BLaER1 (cell line): ENCODE results near the gene PTPRK.
"Not testable (repeated sequence)": the region's sequence is repeated elsewhere in the genome, so short reads cannot be mapped to it uniquely, and the experiment has no call there.

ENCODE experiments used
- H3K27ac ChIP-seq: shearing (Covaris generic); formaldehyde crosslinking; 2 replicates; pipeline ENCODE4 v1.8.1; 2022
- H3K27me3 ChIP-seq: shearing (Covaris generic); formaldehyde crosslinking; 2 replicates; pipeline ENCODE4 v1.8.1; 2022
- H3K36me3 ChIP-seq: shearing (Covaris generic); formaldehyde crosslinking; 2 replicates; pipeline ENCODE4 v1.8.1; 2022
- H3K4me1 ChIP-seq: shearing (Covaris generic); formaldehyde crosslinking; 2 replicates; pipeline ENCODE4 v1.8.1; 2022
- H3K4me2 ChIP-seq: shearing (Covaris generic); formaldehyde crosslinking; 2 replicates; pipeline ENCODE4 v1.8.1; 2022
- H3K4me3 ChIP-seq: shearing (Covaris generic); formaldehyde crosslinking; 2 replicates; pipeline ENCODE4 v1.8.1; 2022
- H3K9ac ChIP-seq: shearing (Covaris generic); formaldehyde crosslinking; 2 replicates; pipeline ENCODE4 v1.8.1; 2022
- H3K9me3 ChIP-seq: shearing (Covaris generic); formaldehyde crosslinking; 2 replicates; pipeline ENCODE4 v1.8.1; 2022
- H4K20me1 ChIP-seq: shearing (Covaris generic); formaldehyde crosslinking; 2 replicates; pipeline ENCODE4 v1.8.1; 2022
- Cebpa-rat ChIP-seq: shearing (Covaris generic); IDR thresholded peaks from 2 replicates; pipeline ENCODE4 v1.8.1; 2022

The PTPRK gene

DNA sequence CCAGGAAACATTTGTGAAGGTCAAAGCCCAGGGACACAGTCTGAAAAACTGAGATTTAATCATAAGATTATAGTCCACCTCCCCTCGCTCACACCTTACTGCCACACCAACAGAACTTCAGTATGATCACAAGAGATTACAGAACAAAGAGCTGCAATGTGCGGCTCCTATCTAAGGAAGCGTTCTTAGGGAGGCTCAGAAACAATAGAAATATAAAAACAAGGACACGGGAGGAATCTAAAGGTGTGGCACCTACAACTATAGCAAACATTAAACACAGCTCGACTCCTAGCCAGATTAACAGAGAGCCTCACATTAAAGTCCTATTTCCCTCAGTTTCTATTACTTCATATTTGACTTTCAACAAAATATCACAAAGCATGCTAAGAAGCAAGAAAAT is 579.2 kb downstream of the PTPRK start:
- no peaks in the 10 kb centered on the region for H4K20me1 ChIP-seq
- no peaks in the 10 kb centered on the region for H3K27me3 ChIP-seq
- no peaks in the 10 kb centered on the region for H3K9me3 ChIP-seq
- H3K4me1 ChIP-seq: no peaks in the 10 kb centered on the region
- no peak for TF ChIP-seq Cebpa-rat
- H3K4me3 ChIP-seq: no peak overlapping the region
- no peaks in the 10 kb centered on the region for H3K36me3 ChIP-seq
- H3K9ac ChIP-seq: no peak overlapping the region
- no peak overlapping the region for H3K4me2 ChIP-seq
- H3K27ac ChIP-seq: no peak overlapping the region

DNA sequence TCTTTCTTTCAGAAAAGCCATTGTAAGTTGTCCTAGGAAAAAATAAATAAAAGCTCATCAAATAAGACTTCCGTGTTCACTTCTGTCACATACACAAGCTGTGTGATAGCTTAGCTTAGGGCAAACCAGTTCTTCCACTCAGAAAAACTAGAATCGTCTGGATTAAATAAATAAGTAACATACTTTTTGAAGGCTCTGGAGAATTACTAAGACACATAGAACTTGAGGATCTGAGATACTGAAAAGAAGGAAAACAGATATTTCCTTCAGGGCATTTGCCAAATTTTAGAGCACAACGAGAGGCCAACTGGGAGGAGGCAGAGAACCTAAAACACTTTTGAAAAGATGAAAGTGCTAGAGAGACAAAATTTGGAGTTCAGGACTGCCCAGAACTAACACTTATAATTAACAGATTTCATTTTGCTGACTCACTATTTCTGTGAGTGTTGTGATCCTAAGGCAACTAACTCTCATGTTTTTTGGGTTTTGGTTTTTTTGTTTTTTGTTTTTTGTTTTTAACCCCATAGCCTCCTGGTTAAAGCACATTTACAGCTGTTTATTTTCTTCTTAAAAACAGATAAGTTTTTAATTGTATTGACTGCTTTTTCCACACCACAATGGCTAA is 580.8 kb downstream of the PTPRK start:
- H3K27ac ChIP-seq: no peak overlapping the region
- H3K4me1 ChIP-seq: no peaks in the 10 kb centered on the region
- no peak overlapping the region for H3K4me3 ChIP-seq
- no peaks in the 10 kb centered on the region for H4K20me1 ChIP-seq
- no peak overlapping the region for H3K9ac ChIP-seq
- no peak for TF ChIP-seq Cebpa-rat
- no peaks in the 10 kb centered on the region for H3K36me3 ChIP-seq
- H3K4me2 ChIP-seq: no peak overlapping the region
- no peaks in the 10 kb centered on the region for H3K27me3 ChIP-seq
- no peaks in the 10 kb centered on the region for H3K9me3 ChIP-seq

DNA sequence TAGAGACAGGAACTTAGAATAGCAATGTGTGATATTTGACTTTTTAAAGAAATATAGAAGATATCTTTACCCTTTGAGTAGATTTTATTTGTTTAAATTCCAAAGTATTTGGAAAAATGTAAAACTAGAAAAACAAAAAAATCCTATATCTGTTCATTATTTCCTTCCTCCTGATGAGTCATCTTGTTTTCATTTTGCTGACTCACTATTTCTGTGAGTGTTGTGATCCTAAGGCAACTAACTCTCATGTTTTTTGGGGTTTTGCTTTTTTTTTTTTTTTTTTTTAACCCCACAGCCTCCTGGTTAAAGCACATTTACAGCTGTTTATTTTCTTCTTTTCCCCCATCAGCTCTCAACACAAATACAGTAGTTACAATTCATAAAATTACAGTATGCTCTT is 581.7 kb downstream of the PTPRK start:
- no peak overlapping the region for H3K9ac ChIP-seq
- H4K20me1 ChIP-seq: no peaks in the 10 kb centered on the region
- no peak overlapping the region for H3K4me2 ChIP-seq
- no peak overlapping the region for H3K27ac ChIP-seq
- H3K36me3 ChIP-seq: no peaks in the 10 kb centered on the region
- no peaks in the 10 kb centered on the region for H3K9me3 ChIP-seq
- TF ChIP-seq Cebpa-rat: no peak
- no peaks in the 10 kb centered on the region for H3K4me1 ChIP-seq
- H3K27me3 ChIP-seq: no peaks in the 10 kb centered on the region
- no peak overlapping the region for H3K4me3 ChIP-seq

DNA sequence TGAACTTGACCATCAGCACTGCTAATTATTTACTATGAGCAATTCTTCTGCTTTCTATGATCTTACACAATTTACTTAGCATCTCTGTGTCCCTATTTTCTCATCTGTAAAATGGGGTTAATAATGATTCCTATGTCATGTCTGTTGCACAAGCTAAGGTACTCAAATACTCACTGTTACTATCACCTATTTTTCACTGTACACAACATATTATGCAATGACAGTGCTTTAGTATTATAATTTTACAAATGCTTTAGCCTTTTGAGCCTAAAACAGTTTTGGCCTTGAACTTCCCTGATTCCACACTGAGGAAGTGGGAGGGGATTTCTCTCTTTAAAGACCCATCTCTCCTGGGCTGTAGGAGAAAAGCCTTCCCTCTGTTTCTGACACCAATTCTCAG is 582.7 kb downstream of the PTPRK start:
- Histone ChIP-seq H3K9me3 (peaks cover 5% of the 10 kb centered on the region), H4K20me1 (no peaks in the 10 kb centered on the region), H3K9ac (no peak overlapping the region), H3K4me2 (no peak overlapping the region), H3K27me3 (no peaks in the 10 kb centered on the region), H3K27ac (no peak overlapping the region), H3K4me1 (no peaks in the 10 kb centered on the region), H3K4me3 (no peak overlapping the region), H3K36me3 (no peaks in the 10 kb centered on the region)
- no peak for TF ChIP-seq Cebpa-rat

DNA sequence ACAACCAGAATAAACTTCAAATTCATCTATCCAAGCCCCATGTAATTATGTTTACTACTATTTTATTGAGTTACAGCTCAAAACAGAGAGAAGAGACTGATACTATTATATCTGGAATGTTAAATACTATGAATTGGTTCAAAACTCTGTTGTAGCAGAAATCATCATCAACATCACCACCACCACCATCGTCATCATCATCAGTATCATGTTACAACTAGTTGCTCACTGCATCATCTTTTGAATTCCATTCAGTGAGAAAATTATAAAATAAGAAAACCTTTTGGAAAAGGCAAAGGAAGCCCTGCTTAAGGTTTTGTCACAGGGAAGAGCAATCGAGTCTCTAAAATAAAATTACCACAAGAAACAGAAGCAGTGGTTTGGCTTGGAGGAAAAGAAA is 583.3 kb downstream of the PTPRK start:
- no peaks in the 10 kb centered on the region for H4K20me1 ChIP-seq
- H3K27ac ChIP-seq: no peak overlapping the region
- no peak overlapping the region for H3K9ac ChIP-seq
- H3K36me3 ChIP-seq: no peaks in the 10 kb centered on the region
- no peak overlapping the region for H3K4me3 ChIP-seq
- no peaks in the 10 kb centered on the region for H3K27me3 ChIP-seq
- H3K4me1 ChIP-seq: no peaks in the 10 kb centered on the region
- TF ChIP-seq Cebpa-rat: no peak
- no peak overlapping the region for H3K4me2 ChIP-seq
- H3K9me3 ChIP-seq: peaks cover 11% of the 10 kb centered on the region

DNA sequence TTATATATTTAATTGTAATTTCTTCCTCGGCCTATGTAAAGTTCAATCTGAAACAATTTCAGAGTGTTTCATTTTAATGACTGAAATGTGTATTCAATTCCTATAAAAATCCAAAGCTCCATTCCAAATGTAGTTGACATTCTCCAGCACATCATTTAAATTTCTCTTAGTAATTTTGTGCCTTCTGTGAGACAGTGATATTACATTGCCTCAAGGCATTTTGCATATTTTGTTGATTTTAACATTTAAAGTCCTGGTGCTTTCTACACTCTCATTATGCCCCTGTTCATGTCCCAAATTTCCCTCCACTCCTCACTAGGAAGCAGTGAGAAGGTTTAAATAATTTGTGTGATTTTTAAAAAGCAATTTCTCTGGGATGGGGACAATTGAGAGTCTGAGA is 585.4 kb downstream of the PTPRK start:
- no peak for TF ChIP-seq Cebpa-rat

DNA sequence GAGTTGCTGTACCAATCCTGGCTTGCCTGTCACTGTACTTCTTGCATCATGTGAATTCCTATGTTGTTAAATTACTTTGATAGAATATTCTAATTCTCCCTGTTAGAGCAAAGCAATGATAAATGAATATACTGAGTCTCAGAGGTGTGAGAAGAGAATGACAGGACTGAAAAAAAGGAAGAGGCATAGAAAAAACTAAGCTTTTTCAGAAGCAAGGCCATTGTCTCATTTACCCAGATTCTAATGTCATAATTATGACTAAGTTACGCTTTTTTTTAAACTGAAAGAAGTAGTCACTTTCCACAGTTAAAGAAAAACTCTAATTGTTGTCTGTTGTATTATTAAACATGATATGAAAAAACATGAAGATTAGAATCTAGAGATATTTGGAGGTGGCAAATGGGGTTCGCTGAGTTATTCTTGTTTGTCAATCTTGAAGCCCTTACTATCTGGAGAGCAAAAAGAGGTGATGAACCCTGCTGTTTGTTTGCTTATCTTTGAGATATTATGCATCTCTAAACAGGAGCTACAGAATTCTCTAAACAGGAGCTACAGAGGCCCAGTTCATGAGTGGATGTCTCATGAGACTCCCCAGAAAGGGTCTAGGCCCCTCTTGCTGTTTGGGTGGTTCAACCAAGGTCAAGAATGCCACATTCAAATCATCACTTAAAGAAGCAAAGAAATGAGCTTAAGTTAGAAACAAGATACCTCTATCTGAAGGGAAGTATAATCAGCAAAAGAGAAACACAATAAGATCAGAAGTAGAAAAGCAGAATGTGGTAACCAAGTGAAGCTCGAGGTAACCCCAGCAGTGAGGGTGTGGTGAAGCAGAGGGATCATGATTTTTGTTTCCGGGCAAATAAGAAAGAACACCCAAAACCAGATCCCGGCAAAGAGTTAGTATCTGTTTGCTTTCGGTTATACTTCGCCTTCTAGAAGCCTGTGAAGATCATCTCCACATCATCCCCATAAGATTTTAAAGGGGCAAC is 586.3 kb downstream of the PTPRK start:
- no peak for TF ChIP-seq Cebpa-rat
- no peak overlapping the region for H3K9ac ChIP-seq
- H3K9me3 ChIP-seq: peaks cover 11% of the 10 kb centered on the region

More for the DNA sequence above, 585.4 kb downstream of the PTPRK start:
- H3K9ac ChIP-seq: no peak overlapping the region
- no peaks in the 10 kb centered on the region for H4K20me1 ChIP-seq
- H3K36me3 ChIP-seq: no peaks in the 10 kb centered on the region
- no peaks in the 10 kb centered on the region for H3K27me3 ChIP-seq
- no peak overlapping the region for H3K4me2 ChIP-seq
- H3K27ac ChIP-seq: no peak overlapping the region
- H3K4me1 ChIP-seq: no peaks in the 10 kb centered on the region
- H3K9me3 ChIP-seq: peaks cover 11% of the 10 kb centered on the region
- no peak overlapping the region for H3K4me3 ChIP-seq

DNA sequence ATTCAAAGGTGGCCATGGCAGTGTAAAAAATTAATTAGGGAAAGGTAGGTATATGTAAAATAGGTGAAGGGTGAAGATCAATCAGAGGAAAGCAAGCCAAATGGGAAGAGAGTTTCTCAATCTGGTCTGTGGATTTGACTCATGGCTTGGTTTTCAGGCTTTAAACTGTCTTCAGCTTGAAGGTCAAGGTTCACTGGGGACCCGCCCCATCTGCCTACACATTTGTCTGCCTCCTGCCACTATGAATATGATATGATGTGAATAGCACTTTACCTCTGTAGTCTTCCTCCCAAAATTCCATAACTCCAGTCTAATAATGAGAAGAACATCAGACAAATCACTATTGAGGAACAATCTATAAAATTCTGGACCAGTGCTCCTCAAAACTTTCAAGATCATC is 587.3 kb downstream of the PTPRK start:
- no peaks in the 10 kb centered on the region for H3K36me3 ChIP-seq
- H3K27ac ChIP-seq: no peak overlapping the region
- H3K9ac ChIP-seq: no peak overlapping the region
- no peaks in the 10 kb centered on the region for H4K20me1 ChIP-seq
- no peaks in the 10 kb centered on the region for H3K4me1 ChIP-seq
- TF ChIP-seq Cebpa-rat: no peak
- peaks cover 11% of the 10 kb centered on the region for H3K9me3 ChIP-seq
- no peak overlapping the region for H3K4me2 ChIP-seq
- H3K4me3 ChIP-seq: no peak overlapping the region
- no peaks in the 10 kb centered on the region for H3K27me3 ChIP-seq

More for the DNA sequence above, 586.3 kb downstream of the PTPRK start:
- no peaks in the 10 kb centered on the region for H3K27me3 ChIP-seq
- no peak overlapping the region for H3K4me3 ChIP-seq
- H3K4me1 ChIP-seq: no peaks in the 10 kb centered on the region
- no peaks in the 10 kb centered on the region for H3K36me3 ChIP-seq
- no peaks in the 10 kb centered on the region for H4K20me1 ChIP-seq
- H3K4me2 ChIP-seq: no peak overlapping the region
- H3K27ac ChIP-seq: no peak overlapping the region

DNA sequence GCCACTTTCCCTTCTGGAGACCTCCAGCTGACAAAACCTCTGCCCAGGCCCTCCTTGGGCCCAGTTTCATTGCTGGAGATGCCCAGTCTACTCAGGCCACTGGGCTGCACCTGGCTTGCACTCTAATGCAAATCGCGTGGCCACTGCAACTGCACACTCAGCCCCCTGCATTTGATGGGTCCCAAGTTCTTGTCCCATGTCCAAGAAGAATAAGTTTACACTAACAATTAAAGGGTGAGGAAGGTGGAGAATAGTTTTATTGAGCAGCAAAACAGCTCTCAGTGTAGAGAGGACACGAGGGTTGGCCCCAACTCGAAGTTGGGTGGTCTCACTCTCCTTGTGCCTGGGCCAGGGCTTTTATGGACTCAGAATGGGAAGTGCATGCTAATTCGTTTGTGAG is 587.7 kb downstream of the PTPRK start:
- no peaks in the 10 kb centered on the region for H3K27me3 ChIP-seq
- no peaks in the 10 kb centered on the region for H3K36me3 ChIP-seq
- no peak overlapping the region for H3K9ac ChIP-seq
- TF ChIP-seq Cebpa-rat: no peak
- H3K4me2 ChIP-seq: no peak overlapping the region
- no peak overlapping the region for H3K4me3 ChIP-seq
- H4K20me1 ChIP-seq: no peaks in the 10 kb centered on the region
- no peaks in the 10 kb centered on the region for H3K4me1 ChIP-seq
- H3K9me3 ChIP-seq: peaks cover 11% of the 10 kb centered on the region
- no peak overlapping the region for H3K27ac ChIP-seq

DNA sequence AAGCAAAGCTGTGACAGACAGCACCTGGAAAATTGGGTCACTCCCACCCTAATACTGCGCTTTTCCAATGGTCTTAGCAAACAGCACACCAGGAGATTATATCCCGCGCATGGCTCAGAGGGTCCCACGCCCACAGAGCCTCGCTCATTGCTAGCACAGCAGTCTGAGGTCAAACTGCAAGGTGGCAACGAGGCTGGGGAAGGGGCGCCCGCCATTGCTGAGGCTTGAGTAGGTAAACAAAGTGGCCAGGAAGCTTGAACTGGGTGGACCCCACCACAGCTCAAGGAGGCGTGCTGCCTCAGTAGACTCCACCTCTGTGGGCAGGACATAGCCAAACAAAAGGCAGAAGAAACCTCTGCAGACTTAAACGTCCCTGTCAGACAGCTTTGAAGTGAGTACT is 594.0 kb downstream of the PTPRK start:
- H3K4me3 ChIP-seq, H3K4me2 ChIP-seq, H3K9me3 ChIP-seq, H3K27me3 ChIP-seq, H3K4me1 ChIP-seq, H3K9ac ChIP-seq, H4K20me1 ChIP-seq, H3K27ac ChIP-seq, H3K36me3 ChIP-seq: not testable (repeated sequence)
